Measurements from ENCODE around the gene HCRT.
"Not testable (repeated sequence)": the region's sequence is repeated elsewhere in the genome, so short reads cannot be mapped to it uniquely, and the experiment has no call there.

HCRT gene

DNA sequence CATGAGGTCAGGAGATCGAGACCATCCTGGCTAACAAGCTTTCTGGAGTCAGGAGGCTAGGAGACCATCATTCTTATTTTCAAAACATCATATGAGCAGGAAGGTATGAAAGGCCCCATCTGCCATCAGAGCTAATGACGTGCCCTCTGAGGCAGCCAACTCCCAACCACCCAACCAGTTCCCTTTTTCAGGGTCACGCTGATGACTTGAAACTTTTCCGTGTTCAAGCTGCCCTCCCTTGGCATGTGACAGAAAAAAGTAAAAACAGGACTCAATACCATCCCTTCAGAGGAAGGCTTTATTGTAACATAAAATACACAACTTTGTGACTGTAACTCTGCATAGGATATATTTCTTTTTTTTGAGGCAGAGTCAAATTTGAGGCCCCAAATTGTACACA, 13.6 kb upstream of the HCRT start:
- DNase-seq (ENCODE audit: low spot score) = no peak

DNA sequence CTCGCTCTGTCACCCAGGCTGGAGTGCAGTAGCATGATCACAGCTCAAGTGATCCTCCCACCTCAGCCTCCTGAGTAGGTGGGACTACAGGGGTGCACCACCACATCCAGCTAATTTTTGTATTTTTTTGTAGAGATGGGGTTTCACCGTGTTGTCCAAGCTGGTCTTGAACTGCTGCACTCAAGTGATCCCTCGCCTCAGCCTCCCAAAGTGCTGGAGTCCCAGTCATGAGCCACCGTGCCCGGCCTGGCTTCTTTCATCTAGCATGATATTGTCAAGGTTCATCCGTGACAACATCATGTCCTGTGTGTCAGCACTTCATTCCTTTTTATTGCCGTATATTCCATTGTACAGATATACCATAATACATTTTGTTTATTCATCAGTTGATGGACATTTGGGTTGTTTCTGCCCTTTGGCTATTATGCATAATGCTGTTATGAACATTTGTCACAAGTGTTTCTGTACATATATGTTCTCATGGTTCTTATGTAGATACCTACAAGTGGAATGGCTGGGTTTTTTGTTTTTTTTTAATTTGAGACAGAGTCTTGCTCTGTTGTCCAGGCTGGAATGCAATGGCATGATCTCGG, 12.4 kb upstream of the HCRT start:
- DNase-seq (ENCODE audit: low spot score) = no peak

DNA sequence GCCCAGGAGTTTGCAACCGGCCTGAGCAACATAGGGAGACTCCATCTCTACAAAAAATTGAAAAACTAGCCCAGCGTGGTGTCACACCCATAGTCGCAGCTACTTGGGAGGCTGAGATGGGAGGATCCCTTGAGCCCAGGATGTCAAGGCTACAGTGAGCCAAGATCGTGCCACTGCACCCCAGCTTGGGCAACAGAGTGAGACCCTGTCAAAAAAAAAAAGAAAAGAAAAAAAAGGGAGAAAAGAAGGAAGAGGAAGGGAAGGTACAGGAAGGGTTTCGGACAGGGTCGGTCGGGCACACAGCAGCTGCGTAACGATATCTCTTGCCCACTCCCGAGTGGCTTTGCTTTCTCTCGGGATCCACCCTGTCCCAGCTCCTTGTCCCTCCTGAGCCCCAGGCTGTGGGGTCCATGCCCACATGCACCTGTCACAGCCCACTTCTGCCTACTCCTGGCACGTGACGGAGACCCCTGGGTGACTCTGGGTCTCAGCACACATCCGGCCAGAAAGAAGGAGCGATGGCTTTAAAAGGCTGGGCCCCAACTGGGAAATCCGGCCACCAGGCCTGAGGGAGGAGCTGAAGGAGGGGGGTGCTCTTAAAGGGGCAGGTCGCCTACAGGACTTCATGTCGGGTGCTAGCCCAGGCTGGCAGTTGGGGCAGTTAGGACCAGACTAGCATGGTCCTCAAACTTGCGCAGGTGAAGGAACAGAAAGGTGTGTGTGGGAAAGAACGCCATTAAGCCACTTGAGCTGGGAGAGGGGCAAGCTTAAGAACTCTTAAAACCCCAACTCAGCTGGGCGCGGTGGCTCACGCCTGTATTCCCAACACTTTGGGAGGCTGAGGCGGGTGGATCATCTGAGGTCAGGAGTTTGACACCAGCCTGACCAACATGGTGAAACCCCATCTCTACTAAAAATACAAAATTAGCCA, 9.0 kb upstream of the HCRT start, which contains the start of gene GHDC:
TSS of gene GHDC (minus strand) at position 526 of the 931 bp plus-strand sequence. CDS start 913 bp downstream, outside the sequence.
- DNase-seq (ENCODE audit: low spot score) = peak; percentile 90

DNA sequence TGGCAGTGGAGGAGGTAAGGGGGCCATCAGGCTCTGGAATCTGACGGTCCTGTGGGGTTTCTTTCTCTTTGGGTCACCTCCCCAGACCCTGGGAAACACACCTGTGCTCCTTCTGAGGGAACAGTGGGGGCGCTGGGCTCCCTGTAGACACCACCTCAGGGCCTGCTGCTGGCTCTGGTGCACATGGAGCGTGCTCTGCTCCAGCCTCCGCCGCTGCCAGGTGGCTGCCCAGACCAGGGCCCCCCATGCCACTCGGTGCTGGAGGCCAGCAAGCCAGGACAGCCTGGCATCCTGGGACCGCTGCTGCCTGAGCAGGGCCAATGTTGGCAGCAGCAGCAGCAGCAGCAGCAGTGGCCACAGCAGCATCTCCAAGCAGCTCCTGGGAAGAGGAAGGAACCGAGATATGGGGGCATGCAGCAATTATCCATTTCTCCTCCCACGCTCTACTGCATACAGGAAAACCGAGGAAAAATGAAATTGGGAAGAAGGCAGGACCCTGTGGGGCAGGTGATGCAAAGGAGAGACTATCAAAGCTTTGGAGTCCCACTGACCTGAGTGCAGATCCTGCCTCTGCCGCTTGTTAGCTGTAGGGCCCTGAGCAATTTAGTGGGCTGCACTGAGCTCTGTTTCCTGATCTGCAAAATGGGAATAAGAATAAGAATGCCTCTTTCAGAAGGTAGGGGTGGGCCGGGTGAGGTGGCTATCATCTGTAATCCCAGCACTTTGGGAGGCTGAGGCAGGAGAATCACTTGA, 8.1 kb upstream of the HCRT start:
- no peak for DNase-seq (ENCODE audit: low spot score)

DNA sequence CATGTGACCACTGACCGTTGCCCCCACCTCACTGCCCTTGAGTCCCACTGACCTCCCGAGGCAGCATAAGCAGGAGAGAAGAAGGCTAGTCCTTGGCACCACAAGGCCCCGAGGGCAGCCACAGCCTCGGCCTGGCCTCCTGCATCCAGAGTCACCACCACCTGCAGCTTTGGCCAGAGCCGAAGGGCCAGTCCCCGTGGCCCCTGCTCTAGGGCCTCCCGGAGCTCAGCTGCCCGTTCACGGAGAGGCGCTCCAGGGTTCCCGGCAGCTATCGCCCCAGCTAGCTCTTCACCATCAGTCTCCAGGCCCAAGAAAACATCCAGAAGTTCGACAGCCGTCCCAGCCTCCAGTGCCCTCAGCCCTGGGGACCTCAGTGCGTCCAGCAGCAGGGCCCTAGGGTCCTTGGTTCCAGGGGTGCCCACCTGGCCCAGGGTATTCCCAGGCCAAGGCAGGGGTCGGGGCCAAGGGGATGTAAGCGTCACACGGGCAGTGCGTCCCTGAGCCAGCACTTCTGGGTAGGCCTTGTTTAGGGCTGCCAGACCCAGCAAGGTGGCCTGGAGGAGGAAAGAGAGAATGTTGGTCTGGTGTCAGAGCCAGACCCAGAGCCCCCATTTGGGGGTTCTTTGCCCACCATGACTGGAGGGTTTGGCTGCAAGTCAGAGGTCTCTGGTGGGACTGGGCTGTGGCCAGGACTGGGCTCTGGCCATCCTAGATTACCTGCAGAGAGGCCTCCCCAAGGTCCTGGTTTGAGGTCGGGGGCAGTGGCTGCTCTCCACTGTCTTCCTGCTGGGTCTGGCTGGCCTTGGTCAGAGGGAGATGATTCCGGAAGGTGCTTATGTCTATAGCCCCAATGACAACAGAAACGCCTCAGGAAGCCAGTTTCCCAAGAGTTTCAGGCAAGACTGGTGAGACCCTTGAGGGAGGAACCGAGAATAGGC, 7.2 kb upstream of the HCRT start:
- DNase-seq (ENCODE audit: low spot score) = no peak

DNA sequence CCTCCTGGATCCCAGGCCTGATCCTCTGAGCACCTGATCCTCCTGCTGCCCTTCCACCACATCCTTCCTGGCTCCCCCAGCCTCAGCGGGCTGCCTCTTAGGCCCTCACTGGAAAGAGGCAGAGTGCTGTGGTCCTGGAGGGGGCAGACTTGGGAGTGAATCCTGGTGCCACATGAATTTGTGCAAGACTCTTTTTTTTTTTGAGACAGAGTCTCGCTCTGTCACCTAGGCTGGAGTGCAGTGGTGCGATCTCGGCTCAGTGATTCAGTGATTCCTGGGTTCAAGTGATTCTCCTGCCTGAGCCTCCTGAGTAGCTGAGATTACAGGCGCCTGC, 6.0 kb upstream of the HCRT start:
- DNase-seq (ENCODE audit: low spot score) = no peak

DNA sequence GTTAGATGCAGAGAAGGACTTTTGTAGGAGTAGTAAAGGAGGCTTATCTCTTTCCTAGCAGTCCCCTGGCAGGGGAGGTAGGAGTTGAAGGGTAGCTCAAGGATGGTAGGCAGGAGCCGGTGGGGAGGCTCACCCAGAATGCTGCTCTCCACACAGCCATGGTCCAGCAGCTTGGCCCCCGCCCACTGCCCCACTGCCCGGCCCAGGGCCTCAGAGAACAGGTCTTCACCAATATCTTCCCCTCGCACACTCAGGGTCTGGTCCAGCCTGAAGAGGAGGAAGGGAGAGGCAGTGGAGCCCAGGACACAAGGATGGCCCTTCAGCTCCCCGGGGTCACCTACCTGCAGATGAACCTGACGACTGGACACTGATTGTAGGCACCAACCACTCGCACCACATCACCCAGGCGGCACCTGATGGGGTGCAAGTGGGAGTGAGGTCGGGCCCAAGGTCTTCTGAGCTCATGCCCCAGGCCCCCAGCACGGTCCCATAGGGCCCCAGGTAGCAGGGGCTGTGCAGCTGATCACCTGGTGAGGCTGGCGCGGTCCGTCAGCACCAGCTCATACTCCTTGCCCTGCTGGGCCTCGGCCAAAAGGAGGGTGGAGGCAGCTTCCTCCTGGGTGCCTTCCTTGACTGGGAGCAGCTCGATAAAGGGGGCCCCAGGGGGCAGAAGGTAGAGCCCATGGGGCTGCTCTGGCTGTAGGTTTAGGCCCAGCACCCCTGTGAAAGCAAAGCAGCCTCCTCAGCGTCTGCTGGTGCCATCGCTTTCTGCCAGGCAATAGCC, 5.4 kb upstream of the HCRT start:
- DNase-seq (ENCODE audit: low spot score) = no peak

DNA sequence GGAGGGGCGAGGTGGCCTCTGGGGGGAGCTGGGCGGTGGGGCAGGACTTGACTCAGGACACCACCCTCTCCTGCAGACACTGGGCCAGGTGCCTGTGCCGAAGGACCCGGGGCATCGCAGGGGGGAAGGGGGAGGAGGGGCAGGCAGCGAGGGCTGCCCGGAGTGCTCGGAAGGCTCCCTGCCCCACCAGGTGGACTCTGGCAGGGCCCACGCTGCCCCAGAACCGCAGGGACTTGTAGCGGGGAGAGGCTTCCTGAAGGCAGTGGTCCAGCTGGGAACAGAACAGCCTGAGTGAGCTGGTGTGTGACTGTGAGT, 4.4 kb upstream of the HCRT start:
- no peak for DNase-seq (ENCODE audit: low spot score)

DNA sequence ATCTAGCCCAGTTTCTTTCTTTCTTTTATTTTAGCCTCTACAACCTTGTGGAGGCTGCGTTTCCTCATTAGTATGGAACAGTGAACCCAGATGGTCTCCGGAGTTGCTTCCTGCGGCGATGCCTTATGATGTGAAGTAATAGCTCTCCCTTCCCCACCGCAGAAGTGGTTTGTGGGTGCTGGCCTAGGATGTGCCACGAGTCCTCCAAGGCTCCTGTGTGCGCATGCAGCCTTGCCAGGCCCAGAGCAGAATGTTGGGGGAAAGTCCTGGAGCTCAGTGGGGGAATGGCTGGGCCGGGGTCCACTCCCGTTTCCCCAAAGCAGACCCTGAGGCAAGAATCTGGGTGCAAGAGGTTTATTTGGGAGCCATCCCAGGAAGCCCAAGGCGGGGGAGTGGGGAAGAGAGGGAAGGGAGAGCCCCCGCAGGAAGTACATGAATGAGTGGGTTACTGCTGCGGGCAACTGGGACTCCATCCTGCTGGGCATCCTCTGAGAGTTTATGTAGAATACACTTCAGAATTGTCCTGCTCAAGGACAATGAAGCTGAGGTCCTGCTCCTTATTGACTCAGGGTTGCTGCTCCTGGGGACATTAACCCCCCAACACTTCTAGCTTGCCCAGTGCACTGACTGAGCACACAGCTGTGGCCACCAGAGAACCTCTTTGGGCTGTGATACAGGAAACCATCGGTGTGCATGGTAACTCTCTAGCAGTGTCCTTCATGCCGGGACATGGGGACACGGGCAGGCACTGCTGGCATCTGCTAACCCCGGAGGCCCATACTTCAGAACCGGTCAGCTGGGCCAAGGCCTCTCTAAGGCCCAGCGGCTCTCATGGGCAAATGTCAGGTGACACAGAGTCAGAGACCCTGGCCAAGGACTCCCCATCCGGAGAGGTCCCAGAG, 3.7 kb upstream of the HCRT start:
- DNase-seq (ENCODE audit: low spot score) = no peak

DNA sequence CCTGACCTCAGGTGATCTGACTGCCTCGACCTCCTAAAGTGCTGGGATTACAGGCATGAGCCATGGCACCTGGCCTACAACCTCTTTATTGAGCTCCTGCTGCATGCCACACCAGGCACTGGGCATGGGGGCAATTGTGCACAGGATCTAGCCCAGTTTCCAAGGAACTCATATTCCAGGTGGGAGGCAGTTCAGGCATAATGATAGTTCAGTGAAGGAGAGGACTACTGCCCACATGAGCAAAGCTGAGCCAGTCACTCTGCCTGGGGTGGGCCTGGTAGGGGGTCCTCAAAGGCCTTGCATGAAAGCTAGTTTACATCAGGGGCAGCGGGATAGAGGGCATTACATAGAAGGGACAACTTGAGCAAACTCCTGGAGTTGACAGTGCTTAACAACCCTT, 2.6 kb upstream of the HCRT start:
- no peak for DNase-seq (ENCODE audit: low spot score)

DNA sequence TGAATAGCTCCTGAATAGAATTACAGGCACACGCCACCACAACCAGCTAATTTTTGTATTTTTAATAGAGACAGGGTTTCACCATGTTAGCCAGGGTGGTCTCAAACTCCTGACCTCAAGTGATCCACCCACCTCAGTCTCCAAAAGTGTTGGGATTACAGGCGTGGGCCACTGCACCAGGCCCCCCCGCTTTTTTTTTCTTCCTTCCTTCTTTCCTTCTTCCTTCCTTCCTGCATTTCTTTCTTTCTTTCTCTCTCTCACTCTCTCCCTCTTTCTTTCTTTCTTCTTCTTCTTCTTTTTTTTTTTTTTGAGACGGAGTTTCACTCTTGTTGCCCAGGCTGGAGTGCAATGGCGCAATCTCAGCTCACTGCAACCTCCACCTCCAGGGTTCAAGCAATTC, 939 bp upstream of the HCRT start:
- not testable (repeated sequence) for DNase-seq (ENCODE audit: low spot score)

DNA sequence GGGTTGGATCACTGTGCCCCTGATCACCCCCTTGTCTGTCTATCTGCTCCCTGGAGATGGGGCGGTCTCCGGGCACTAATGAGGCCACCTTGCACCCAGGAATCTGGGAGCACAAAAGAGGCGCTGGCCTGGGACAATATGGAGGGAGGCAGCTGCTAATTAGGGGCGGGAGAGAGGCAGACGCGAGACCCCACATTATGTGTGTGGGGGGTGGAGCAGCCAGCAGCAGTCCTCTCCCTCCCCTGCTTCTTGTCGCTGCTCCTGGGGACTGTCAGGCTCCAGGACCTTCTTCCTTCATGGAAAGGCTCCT, 324 bp upstream of the HCRT start:
- peak; percentile 78 for DNase-seq (ENCODE audit: low spot score)

DNA sequence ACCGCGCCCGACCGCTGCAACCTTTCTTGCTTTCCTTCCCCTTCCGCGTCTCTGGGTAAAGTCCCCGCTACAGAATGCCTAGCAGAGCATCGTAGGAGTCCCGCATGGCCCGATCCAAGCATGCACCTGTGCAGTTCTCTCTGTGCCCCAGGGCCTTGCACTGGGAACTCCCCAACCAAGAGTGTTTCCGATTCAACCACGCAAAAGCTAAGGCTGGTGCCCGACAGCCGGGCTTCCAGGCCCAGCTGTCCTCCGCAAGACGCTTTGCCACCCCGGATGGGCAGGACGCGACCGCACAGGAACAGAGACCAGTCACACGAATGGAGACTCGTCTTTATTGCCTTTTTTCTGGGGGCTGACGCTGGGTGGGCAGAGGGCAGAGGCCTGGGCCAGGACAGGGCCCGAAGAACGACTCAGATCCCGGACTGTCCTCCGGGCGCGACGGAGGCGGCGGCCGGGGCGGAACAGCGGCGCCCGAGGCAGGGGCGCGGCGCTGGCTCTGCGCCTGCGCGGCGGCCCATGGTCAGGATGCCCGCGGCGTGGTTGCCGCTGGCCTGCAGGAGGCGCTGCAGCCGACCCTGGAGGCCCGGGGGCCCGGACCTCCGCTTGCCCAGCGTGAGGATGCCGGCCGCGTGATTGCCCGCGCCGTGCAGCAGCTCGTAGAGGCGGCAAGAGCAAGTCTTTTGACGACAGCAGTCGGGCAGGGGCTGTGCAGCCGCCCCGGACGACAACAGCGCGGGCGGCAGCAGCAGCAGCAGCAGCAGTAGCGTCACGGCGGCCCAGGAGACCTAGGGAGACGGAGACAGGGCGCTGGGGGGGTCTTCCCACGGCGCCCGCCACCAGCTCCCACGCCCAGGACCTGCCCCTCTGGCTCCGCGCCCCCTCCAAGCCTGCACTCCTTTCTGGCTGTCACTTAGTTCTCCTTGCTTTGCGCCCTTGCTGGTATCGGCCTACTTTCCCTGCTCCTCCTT, 1.2 kb downstream of the HCRT start:
- DNase-seq (ENCODE audit: low spot score) = peak; percentile 84

DNA sequence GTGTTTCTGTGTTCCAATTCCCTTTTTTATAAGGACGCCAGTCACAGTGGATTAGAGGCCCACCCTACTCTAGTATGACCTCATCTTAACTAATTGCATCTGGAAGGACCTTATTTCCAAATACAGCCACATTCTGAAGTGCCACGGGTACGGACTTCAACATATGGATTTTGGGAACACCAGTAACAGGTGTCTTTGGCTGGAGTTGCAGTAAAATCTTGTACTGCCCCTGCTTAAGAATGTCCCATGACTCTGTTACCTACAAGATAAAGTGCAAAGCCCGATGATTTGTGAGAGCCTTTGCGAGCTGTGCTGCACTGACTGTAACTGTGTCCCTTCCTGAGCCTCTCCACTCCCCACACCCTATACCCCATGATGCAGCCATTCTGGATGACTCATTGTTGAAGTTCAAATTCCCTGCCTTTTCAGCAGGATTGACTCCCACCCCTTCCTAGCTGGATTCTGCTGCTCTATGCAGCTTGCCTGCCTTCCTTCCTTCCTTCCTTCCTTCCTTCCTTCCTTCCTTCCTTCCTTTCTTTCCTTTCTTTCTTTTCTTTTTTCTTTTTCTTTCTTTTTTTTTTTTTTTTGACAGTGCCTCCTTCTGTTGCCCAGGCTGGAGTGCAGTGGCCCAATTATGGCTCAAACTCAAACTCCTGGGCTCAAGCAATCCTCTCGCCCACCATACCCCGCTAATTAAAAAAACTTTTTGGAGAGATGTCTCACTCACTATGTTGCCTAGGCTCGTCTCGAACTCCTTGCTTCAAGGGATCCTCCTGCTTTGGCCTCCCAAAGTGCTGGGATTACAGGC, 2.1 kb downstream of the HCRT start:
- DNase-seq (ENCODE audit: low spot score) = no peak

DNA sequence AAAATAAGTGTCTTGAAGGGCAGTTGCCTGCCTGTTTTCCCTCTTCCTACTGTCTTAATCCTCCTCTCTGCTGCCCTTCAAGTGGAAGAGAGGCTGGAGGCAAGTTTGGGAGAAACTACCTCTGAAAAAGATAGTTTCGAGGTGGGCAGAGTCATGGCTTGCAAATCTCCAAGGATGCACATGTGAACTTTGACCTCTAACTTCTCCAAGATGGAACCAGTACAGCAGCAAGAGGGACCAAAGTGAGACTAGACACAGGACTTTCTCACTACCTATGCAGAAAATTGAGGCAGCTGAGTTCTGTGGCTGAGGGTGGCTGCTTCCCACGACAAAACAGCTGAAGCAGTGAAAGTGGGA, 3.4 kb downstream of the HCRT start:
- DNase-seq (ENCODE audit: low spot score) = no peak

DNA sequence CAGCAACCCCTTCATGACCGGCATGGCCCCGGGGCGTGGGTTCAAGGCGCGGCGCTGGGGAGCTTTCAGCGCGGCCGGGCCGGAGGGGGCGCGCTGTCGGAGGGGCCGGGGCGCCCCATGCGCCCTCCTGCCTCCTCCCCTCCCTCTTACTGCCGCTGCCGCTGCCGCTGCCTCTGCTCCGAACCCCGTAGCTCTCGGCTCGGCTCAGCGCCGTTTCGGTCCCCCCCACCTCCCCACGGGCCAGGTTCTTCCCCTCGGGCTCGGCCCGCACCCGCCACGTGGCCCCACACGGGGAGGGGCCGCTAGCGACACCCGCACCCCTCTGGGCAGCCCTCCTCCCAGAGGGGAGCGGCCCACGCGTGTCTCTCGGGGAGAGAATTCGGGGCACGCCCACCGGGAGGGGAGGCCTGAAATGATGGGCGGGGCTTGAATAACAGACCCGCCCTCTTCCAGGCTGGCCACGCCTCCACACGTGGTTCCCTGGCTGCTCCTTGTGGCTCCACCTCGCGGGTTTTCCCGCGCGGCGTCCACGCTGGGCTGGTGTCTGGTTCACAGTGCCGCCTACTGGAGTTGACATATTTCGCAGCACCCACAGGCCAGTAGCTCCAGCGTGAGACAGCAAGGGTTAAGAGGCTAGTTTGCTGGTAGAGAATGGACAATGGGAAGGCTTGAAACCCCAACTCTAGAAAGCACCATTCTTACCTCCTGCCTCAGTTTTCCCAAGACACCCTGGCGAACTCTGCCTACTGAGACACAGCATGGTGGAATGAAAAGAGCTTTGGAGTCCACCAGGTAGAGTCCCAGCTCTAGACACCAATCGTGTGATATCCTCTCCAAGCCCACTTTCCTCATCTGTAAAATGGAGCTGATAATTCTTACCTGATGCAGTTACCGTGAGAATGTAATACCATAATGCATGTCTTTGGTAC, 4.1 kb downstream of the HCRT start, which contains the start of gene KCNH4:
TSS of gene KCNH4 (minus strand) at position 221 of the 929 bp plus-strand sequence. CDS start at position 24, 197 bp downstream.
- DNase-seq (ENCODE audit: low spot score) = peak; percentile 95
